HEK293T (cell line): ENCODE results near the gene SFMBT1.

Source experiments
- CTCF ChIA-PET: fragments of 350-600 bp; formaldehyde crosslinking; extraction: SDS; loops from one replicate; lab custom pipeline; 2021; ENCODE audit warnings: antibody characterized with exemption, inconsistent platforms; lab: Yijun Ruan, JAX
- POLR2A ChIA-PET: fragments of 350-600 bp; formaldehyde crosslinking; extraction: SDS; loops from one replicate; lab custom pipeline; 2020; ENCODE audit warnings: antibody characterized with exemption, inconsistent platforms; lab: Yijun Ruan, JAX
- DNase-seq: peaks from one replicate; pipeline ENCODE4 v3.0.0; 2012; ENCODE audit warnings: mixed read lengths; ENCODE audit errors: extremely low spot score
- ARNT ChIP-seq: fragments of 450-650 bp; IDR thresholded peaks from 2 replicates; pipeline ENCODE4 v1.6.1; 2017; ENCODE audit warnings: mild to moderate bottlenecking
- BHLHE40 ChIP-seq: fragments of 450-650 bp; IDR thresholded peaks from 2 replicates; pipeline ENCODE4 v1.6.1; 2016; ENCODE audit warnings: mild to moderate bottlenecking, moderate library complexity, borderline replicate concordance
- CTBP1 ChIP-seq: fragments of 450-650 bp; IDR thresholded peaks from 2 replicates; pipeline ENCODE4 v1.6.1; 2016; ENCODE audit warnings: borderline replicate concordance
- ELF4 ChIP-seq: fragments of 450-650 bp; IDR thresholded peaks from 2 replicates; pipeline ENCODE4 v1.6.1; 2017; ENCODE audit warnings: antibody characterized with exemption
- FOXA1 ChIP-seq: fragments of 450-650 bp; IDR thresholded peaks from 2 replicates; pipeline ENCODE4 v1.6.1; 2016; ENCODE audit warnings: mild to moderate bottlenecking
- FOXK2 ChIP-seq: fragments of 450-650 bp; IDR thresholded peaks from 2 replicates; pipeline ENCODE4 v1.6.1; 2016; ENCODE audit warnings: mild to moderate bottlenecking
- FOXM1 ChIP-seq: fragments of 450-650 bp; IDR thresholded peaks from 2 replicates; pipeline ENCODE4 v1.6.1; 2017; ENCODE audit warnings: mild to moderate bottlenecking, borderline replicate concordance
- HDGF ChIP-seq: fragments of 450-650 bp; IDR thresholded peaks from 2 replicates; pipeline ENCODE4 v1.6.1; 2017; ENCODE audit warnings: antibody characterized with exemption, borderline replicate concordance
- L3MBTL2 ChIP-seq: fragments of 450-650 bp; conservative IDR thresholded peaks from 2 replicates; pipeline ENCODE4 v1.6.1; 2016; ENCODE audit warnings: mild to moderate bottlenecking
- LEF1 ChIP-seq: fragments of 450-650 bp; IDR thresholded peaks from 2 replicates; pipeline ENCODE4 v1.6.1; 2017; ENCODE audit warnings: mild to moderate bottlenecking, borderline replicate concordance
- NFRKB ChIP-seq: fragments of 450-650 bp; IDR thresholded peaks from 2 replicates; pipeline ENCODE4 v1.6.1; 2016; ENCODE audit warnings: mild to moderate bottlenecking, moderate library complexity
- SP1 ChIP-seq: fragments of 450-650 bp; IDR thresholded peaks from 2 replicates; pipeline ENCODE4 v1.6.1; 2017
- SUZ12 ChIP-seq: fragments of 450-650 bp; IDR thresholded peaks from 2 replicates; pipeline ENCODE4 v1.6.1; 2016; ENCODE audit warnings: mild to moderate bottlenecking
- TARDBP ChIP-seq: fragments of 450-650 bp; IDR thresholded peaks from 2 replicates; pipeline ENCODE4 v1.6.1; 2016
- ZNF384 ChIP-seq: fragments of 450-650 bp; IDR thresholded peaks from 2 replicates; pipeline ENCODE4 v1.6.1; 2016
- TF ChIP-seq, protein P1 (sequence below): fragments of 450-650 bp; IDR thresholded peaks from 2 replicates; pipeline ENCODE4 v1.6.1; 2016

SFMBT1 gene

GRCh38 chr3:52860424-52860768, 185.5 kb downstream of the SFMBT1 start:
- ChIA-PET POLR2A (no interaction called here), CTCF (no interaction called here)
- no peak for DNase-seq
- no peak for TF ChIP-seq ZNF384
- TF ChIP-seq TARDBP: no peak
- no peak for TF ChIP-seq FOXK2
- TF ChIP-seq BHLHE40: no peak
- no peak for TF ChIP-seq LEF1
- TF ChIP-seq ARNT: no peak
- TF ChIP-seq FOXM1: no peak
- TF ChIP-seq ELF4: no peak
- no peak for TF ChIP-seq SP1
- no peak for TF ChIP-seq SUZ12
- TF ChIP-seq HDGF: no peak
- TF ChIP-seq, protein P1, sequence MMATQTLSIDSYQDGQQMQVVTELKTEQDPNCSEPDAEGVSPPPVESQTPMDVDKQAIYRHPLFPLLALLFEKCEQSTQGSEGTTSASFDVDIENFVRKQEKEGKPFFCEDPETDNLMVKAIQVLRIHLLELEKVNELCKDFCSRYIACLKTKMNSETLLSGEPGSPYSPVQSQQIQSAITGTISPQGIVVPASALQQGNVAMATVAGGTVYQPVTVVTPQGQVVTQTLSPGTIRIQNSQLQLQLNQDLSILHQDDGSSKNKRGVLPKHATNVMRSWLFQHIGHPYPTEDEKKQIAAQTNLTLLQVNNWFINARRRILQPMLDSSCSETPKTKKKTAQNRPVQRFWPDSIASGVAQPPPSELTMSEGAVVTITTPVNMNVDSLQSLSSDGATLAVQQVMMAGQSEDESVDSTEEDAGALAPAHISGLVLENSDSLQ: no peak
- TF ChIP-seq FOXA1: no peak
- no peak for TF ChIP-seq L3MBTL2
- no peak for TF ChIP-seq CTBP1
- no peak for TF ChIP-seq NFRKB

GRCh38 chr3:52859686-52860423, 186.0 kb downstream of the SFMBT1 start:
- POLR2A ChIA-PET: no interaction called here
- TF ChIP-seq L3MBTL2: no peak
- no peak for TF ChIP-seq NFRKB
- no peak for TF ChIP-seq BHLHE40
- no peak for TF ChIP-seq HDGF
- no peak for TF ChIP-seq LEF1
- TF ChIP-seq SUZ12: no peak
- no peak for TF ChIP-seq FOXM1
- TF ChIP-seq ZNF384: no peak
- TF ChIP-seq SP1: no peak
- TF ChIP-seq, protein P1: no peak
- no peak for TF ChIP-seq CTBP1
- CTCF ChIA-PET: no interaction called here
- no peak for DNase-seq

DNA sequence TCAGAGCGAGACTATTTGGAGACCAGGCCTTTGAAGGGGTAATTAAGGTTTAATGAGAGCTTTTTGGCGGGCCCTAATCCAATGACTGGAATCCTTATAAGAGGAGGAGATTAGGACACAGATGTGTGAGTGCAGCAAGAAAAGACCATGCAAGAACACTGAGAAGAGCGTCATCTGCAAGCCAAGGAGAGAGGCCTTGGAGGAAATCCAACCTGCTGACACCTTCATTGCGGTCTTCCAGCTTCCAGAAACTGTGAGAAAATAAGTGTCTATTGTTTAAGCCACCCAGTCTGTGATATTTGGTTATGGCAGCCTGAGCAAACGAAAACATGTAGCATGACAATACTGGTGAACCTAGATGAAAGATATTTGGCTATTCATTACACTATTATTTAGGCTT, 188.0 kb downstream of the SFMBT1 start:
- ChIA-PET POLR2A (no interaction called here), CTCF (no interaction called here)
- TF ChIP-seq SP1 (no peak), ELF4 (no peak), FOXA1 (no peak), NFRKB (no peak), CTBP1 (no peak), TARDBP (no peak), BHLHE40 (no peak)
- TF ChIP-seq, protein P1: no peak

DNA sequence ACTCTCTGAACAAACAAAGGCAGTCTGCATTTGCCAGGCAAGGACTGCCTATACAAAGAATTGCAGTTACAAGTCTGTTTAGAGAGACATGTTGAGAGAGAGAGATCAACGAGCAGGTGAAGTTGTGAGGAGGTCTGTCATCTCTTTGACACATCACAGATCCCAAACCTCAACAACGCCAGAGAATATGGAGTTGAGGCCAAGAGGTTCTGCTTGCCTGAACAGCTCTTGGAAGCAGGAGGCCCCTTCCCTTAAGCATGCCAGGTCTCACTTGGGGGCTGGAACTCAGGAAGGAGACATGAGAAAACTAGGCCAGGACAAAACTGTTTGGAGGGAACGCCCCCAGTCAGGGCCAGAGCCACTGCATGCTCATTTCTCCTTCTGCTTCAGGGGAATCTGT, 188.7 kb downstream of the SFMBT1 start:
- POLR2A ChIA-PET: no interaction called here
- no peak for DNase-seq
- TF ChIP-seq, protein P1: no peak
- TF ChIP-seq FOXK2: no peak
- TF ChIP-seq ARNT: no peak
- no peak for TF ChIP-seq ELF4
- CTCF ChIA-PET: no interaction called here

More for the DNA sequence above, 188.0 kb downstream of the SFMBT1 start:
- DNase-seq: no peak

GRCh38 chr3:52856666-52857065, 189.2 kb downstream of the SFMBT1 start:
- POLR2A ChIA-PET: no interaction called here
- no peak for DNase-seq
- no peak for TF ChIP-seq LEF1
- TF ChIP-seq CTBP1: no peak
- no peak for TF ChIP-seq ELF4
- no peak for TF ChIP-seq TARDBP
- TF ChIP-seq L3MBTL2: no peak
- TF ChIP-seq ARNT: no peak
- TF ChIP-seq NFRKB: no peak
- TF ChIP-seq, protein P1: no peak
- no peak for TF ChIP-seq FOXM1
- no peak for TF ChIP-seq FOXA1
- no peak for TF ChIP-seq SUZ12
- no peak for TF ChIP-seq HDGF
- TF ChIP-seq BHLHE40: no peak
- no peak for TF ChIP-seq ZNF384
- TF ChIP-seq FOXK2: no peak
- TF ChIP-seq SP1: no peak
- CTCF ChIA-PET: interaction anchor here (0.6 kb wide), 1 partner anchor 11 kb away, joined by 3 read pairs; no protein-coding TSS in a partner anchor
